GM19455 (cell line): Measurements from ENCODE around the gene PRG3.
"Not testable (repeated sequence)": the region's sequence is repeated elsewhere in the genome, so short reads cannot be mapped to it uniquely, and the experiment has no call there.

Experiments
- ATAC-seq: cut with Tn5 transposase; IDR thresholded peaks from one replicate; pipeline ENCODE4 v1.9.1; 2021; ENCODE audit not compliant: unreplicated experiment

PRG3 gene

DNA sequence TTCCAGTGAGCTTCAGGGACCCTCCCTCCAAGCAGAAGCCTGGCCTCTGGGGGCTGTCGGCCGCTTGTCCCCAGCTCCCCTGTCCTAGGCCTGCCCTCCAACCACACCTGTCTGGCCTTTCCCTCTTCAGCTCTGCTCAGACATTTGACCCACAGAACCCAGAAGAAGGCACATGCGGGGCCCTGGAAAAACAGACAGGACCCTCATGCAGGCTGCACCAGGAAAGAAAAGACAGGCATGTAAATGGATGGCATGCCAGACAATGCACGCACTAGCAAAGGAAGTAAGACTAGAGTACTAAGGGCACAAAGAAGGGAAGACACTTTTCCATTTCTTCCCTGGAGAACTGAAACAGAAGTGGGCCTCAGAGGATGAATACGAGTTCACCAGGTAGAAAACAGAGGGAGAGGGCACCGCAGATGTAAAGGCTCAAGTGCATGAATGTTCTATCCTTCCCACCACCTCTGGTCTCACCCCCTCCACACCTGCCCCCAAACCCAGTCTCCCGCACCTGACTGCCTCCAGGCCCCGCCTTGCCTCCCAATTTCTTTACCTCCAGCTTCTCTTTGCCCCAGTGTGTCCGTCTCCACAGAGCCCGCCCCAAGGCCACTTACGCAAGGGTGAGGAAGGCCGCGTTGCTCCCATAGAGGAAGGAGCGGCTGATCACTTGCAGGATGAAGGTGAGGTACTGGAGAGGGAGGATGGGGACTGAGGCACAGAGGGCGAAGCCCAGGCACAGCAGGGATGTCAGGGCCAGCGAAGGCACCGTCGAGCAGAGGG, 28.6 kb upstream of the PRG3 start:
- ATAC-seq = no peak

DNA sequence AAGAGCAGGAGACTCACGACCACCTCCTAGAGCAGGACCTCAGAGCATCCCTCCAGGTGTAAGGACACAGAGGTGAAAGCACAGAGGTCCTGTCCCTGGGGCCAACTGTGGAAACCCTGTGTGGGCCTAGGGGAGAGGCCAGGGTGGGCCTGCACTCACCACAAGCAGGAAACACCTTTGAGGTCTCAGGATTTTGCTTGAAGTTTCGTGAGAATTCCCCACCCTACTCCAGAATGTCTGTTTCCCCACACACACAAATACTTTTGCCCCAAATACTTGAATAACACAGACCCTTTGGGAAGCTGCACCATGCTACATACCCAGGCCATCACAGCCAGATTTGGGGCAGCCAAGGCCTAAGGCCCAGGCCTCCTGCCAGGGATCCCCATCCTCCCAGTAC, 27.8 kb upstream of the PRG3 start:
- ATAC-seq = no peak

DNA sequence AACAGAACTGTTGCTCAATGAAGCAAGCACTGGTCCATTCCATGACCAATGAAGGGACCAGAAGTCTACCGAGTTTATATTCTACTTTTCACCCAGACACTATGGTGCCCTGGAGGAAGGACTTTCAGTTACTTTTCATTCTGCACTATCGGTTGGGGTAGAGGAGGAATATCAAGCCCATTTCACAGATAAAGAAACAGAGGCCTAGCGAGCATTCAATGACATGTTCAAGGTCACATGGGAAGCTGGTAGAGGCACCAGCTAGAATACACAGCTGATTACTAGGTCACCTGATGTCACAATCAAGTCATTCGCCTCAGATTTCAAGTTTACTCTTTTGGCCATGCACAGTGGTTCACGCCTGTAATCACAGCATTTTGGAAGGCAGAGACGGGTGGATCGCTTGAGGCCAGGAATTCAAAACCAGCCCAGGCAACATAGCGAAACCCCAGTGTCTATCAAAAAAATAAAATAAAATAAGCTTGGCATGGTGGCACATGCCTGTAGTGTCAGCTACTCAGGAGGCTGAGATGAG, 27.1 kb upstream of the PRG3 start:
- ATAC-seq = no peak

DNA sequence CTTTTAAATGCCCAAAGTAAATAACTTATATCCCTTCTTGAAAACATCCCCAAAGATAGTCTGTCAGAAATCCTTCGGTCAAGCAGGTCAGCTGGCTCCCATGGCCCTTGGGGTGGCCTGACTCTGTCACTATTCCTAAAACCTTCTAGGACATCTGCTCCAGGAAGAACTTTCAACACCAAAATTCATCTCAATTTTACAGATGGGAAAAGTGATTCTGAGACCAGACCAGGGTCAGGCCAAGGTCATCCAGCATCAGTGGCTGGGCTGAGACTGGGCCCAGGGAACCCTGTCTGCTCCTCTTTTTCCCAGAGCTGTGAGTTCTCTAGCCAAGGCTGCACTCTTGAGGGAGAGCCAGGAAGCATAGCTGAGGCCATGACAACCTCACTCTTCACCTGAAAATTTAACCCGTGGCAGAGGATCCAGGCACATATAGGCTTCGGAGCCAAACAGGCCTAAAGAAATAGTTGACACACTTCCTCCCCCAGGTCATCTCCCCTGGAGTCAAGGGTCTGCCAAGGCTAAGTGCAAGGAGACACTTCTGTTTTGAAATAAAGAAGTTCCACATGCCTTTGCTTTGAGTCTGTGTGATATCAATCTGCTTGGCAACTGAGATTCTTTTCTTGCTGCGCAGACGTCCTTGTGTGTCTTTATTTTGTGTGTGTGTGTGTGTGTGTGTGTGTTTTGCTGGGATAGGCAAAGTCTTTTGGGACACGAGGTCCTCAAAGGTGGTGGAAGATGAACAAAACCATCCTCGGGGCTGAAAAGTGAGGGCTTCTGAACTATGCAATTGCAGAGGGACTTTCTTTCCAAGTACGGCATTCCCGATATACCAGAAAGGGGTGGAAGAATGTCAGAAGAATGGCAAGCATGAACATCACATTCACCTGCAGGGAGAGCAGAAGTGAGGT, 26.3 kb upstream of the PRG3 start:
- no peak for ATAC-seq

DNA sequence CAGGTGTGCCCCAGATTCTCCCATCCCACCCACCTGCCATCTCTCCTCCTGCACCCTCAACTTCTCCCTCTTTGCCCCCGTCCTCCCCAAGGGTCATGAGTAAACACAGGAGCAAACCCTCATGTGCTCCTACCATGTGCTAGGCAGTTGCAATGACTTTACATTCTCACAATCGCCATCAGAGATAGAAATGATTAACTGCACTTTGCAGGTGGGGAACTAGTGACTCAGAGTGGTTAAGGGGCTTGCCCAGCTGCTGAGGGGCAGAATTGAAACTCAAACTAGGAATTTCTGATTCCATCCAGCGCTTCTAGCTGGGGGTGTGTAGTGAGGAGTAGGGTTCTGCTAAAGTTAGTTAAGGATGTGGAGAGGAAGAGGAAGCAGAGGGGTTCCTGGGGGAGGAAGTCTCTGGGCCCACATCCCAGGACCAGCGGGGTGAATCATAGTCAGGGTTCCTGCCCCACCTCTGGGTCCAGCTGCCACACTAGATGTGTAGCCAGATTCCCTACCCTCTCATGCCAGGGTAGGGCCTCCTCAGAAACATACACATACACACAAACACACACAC, 25.5 kb upstream of the PRG3 start:
- ATAC-seq = peak; percentile 55

DNA sequence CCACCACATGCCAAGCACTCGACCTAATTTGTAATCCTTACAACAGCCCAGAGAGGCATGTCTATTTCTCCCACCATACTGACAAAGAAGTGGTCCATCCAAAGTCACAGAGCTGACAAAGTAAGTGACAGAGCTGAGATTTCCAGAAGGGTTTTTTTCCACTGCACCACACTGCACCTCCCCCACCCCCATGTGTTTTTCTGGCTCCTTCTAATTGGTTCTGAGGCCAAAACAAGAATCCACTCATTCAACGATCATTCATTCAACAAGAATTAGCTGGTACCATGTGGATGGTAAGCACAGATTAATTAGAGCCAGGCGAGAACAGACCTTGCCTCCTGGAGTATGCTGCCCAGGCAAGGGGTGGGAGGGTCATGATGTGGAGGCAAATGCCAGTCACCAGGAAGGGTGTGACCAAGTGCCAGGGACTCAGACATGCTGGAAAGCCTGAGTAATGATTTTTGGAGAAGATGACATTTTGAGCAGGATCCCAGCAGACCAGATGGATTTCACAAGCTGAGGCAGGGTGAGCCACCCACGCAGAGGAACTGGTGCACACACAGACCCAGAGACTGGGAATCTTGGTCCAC, 24.4 kb upstream of the PRG3 start:
- ATAC-seq = no peak

DNA sequence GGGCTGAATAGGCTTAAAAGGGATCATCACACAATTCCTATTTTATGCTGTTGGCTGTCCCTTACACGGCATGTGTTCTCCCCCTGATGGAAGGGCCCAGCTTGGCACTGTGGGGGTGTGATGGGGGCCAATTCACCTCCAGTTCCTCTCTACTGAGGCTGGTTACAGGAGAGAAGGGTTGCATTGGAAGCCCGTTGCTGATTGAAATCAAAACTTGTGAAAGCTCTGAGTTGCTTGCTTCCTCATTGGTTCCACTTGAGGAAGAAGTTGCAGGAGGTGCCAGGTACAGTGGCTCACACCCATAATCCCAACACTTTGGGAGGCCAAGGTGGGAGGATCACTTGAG, 22.8 kb upstream of the PRG3 start:
- ATAC-seq = no peak

DNA sequence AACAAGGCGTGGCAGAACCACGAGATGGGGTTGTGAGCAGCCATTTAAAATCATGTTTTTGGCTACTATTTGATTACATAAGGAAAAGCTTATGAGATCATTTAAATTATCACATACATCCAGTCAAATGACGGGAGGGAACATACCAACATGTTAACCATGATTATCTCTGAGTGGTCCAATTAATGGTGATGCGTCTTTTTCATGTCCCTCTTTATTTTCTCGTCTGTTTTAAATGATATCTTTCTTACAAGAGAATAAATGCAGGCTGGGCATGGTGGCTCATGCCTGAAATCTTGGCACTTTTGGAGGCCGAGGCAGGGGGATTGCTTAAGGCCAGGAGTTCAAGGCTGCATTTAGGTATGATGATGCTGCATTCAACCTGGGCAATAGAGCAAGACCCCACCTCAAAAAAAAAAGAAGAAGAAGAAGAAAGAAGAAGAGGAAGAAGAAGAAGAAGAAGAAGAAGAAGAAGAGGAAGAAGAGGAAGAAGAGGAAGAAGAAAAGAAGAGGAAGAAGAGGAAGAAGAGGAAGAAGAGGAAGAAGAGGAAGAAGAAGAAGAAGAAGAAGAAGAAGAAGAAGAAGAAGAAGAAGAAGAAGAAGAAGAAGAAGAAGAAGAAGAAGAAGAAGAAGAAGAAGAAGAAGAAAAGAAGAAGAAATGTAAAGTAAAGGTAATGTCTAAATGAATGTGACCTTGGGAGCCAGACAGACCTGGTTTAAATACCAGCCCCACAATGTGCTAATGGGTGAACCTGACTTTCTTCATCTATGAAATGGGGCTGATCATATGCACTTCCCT, 22.3 kb upstream of the PRG3 start:
- ATAC-seq = not testable (repeated sequence)

DNA sequence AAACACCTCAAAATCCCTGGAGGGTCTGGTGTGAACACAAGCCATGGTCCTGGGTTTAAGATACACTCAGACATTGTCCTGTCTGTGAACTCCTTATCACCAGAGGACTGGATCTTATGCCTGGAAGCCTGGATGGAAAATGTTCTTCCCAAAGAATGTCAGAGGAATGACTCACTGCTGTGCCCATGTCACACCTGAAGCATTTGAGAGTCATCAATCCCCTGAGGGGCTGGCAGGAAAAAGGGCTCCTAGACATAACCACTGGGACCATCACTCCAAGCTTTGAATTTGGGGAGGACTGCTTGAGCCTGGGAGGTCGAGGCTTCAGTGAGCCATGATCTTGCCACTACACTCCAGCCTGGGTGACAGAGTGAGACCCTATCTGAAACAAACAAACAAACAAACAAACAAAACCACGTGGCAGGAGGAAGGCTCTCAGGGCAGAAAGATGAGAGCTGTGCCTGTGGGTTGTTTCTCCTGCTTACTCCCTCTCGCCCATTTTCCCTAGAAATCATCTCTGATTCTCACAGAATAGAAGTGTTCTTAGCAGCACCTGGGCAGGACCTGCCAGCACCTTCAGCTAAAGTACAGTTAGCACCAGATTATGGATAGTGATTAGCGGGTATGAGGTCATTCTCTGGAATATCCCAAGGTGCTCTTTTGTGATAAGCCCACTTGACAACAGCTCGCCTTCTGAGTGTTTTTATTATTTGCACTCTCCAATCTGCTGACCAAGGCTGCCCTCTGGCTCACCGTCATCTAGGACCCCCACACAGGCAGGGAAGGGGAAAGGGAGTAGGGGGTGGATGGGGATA, 21.4 kb upstream of the PRG3 start:
- ATAC-seq = no peak

DNA sequence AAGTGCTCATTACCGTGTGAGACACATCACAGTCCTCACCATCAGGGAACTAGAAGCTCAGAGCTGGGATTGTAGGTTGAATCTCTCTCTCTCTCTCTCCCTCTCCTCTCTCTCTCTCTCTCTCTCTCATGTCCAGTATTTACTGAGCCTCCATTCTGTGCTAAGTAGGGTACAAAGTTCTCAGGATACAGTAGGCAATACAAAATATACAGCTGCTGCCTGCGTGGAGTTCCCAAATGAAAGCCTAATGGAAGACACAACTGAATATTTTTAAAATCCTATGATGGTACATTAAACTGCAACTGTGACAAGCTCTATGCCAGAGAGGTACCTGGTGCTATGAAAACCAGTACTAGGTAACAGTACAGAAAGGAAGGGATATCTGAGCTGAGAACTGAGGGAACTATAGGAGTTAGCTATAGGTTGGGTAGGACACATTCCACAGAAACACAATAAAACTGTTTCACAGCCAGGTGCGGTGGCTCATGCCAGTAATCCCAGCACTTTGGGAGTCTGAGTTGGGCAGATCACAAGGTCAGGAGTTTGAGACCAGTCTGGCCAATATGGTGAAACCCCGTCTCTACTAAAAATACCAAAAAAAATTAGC, 19.1 kb upstream of the PRG3 start:
- ATAC-seq = no peak

DNA sequence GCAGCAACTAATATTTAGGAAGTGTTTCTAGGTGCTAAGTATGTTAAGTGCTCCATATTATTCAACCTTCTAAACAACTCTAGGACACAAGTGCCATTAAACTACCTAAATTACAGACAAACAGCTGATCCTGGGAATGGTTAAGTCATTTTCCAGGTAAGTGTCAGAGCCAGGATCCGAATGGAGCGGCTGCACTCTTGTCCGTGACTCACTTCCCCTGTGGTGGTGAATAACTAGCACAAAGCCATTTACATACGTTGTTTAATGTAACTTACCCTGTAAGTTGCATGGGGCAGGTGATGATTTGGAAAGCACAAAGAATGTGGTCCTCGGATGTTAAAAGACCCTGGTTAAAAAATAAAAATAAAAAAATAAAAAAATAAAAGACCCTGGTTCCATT, 18.3 kb upstream of the PRG3 start:
- ATAC-seq = no peak

DNA sequence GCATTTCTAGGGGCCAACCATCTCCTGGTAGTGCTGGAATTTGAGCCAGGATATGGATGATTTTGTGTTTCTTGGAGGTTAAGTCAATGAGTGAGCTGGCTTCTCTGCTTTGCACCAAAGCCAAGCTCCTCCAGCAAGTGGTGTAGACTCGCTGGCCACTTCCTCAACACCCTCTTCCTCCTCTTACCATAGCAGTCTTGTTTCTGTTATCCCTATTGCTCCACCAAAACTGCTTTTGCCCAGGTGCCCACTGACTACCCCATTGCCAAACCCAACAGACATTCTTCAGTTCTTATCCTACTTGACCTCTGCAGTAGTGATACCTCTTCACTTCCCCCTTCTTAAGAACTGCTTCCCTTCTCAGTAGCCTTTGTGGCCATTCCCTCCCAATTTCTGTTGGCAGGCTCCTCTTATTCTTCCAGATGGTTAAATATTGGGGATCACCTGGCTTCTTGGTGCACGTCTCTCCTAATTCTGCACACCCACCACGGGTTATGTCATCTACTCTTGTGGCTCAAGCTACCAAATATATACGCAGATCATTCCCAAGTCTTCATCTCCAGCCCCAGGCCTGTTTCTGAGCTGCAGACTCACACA, 16.5 kb upstream of the PRG3 start:
- ATAC-seq = no peak

DNA sequence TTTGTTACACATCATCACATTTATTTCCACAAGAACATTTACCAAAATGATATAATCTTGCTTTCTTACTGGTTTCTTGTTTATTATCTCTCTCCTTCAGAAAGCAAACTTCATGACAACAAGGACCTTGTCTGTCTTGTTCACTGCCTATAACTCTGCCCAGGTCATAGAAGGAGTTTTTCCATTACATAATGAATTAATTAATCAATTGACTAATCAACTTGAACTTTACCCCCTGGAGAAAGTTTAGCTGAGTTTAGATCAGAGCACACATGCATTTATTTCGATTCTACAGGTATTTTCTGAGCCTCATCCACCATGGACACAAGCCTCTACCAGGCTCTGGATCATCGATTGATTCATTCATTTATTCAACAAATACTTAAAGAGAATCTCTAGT, 15.8 kb upstream of the PRG3 start:
- no peak for ATAC-seq

DNA sequence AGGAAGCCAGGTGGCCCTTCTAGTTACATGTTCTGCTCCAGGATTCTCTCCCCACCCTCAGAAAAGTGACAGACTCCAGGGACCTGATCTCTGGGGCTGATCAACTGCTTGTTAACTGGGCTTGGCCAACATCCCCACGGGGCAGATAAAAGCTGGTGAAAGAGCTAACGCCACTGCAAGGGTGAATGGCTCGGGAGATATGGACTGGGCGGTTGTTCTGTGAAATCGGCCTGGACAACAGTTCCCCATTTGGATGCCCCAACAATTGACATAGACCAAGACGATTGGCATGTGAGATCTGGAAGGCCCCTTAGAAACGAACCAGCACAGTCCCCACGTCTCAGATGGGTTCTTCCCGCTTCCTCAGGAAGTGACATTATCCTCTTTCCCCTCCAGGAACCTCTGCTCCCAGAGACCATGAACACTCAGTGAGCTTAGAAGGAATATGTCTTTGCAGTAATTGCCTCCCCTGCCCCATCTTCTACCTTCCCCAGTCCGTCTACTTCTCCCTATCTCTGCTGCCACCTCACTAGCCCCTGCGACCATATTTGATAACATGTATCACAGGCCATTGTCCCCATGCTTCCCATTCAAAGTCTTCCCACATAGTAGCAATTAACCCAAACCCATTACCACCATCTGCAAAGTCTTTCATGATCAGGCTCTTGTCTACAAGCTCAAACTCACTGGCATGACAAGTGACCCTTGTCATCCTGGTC, 15.1 kb upstream of the PRG3 start:
- ATAC-seq = no peak

DNA sequence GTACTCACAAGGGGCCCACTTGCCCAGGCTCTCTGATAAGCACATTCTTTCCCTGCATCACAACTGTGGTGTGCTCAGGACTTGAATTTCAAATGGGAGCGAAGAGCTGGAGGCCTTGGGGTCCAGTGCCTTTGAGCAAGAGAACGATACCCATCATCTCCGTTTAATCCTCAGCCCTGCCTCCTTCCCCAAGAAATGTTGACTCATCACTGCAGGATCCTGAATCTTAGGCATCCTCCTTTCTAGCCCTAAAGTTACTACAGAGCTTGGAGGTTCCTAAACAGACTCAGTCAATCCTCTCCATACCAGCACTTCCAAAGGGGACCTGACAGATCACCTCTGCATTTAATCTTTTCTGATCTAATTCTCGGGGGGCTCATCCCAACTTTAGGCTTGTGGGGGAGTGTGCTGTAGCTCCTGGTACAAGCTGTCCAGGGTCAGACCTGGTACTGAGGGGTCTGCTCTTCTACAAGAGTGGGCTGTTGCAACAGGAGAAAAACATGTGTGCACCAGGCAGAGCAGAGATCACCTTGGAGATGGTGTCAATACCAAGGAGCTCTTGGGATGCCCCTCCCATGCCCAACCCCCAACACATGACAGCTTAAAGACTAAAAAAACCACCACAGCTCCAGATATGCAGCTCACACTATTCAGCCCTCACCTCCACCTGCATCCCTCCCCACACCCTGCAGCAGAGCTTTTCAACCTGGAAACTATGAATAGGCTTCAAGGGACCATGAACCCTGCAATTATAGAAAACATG, 13.4 kb upstream of the PRG3 start:
- no peak for ATAC-seq

DNA sequence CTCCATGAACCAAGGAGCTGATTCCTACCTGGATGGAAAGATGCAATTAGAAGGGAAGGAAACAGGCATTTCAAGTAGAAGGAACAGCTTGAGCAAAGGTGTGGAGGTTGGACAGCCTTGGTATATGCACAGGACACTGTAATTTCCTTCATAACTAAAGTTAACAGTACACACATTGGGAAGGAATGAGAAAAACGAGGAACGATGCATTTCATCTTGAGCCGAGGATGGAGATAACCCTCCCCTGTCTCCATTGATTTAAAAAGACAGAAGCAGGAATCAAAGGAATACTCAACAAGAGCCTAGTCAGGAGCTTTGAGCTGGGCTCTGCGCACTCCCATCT, 11.8 kb upstream of the PRG3 start:
- no peak for ATAC-seq

DNA sequence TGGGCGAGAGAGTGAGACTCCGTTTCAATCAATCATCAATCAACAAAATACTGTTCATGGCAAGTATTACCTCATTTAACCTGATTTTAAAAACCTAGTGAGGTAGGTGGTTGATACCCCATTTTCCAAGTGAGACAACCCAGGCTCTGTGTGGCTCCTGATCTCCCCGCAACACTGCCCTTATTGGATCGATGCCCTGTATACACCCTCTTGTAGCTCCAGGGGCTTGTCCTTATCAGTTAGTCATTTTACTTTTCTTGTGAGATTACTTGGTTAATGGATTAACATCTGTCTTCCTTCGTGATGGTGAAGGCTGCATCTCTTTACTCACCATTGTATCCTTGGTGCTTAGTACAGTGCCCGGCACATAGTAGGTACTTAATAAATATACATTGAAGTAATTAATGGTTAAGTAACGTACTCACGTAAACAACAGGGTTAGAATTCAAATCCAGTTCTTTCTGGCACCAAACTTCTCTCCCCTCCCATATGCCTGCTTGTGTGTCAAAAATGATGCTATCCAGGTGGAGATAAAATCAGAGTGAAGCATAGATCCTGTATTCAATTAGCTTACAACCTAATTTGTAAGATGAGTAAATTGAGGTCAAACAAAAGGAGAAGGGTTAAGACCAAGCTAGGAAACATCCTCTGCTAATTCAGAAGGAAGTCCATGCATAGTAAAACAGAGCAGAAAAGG, 11.3 kb upstream of the PRG3 start:
- ATAC-seq = no peak
